Adrenal gland (tissue), 5 donors: Measurements from ENCODE around the gene IQSEC3.

Experiments used
- POLR2A ChIP-seq, 2 donors: fragments of 450-650 bp; IDR thresholded peaks; one replicate each; pipeline ENCODE4 v1.6.1; 2017; ENCODE audit warnings: antibody characterized with exemption in 2 of 2, mild to moderate bottlenecking in 2 of 2, moderate library complexity in 1 of 2
- TF ChIP-seq, protein P1 (sequence below), 6 experiments: fragments of 450-650 bp in 4 of 6; fragments of 200-600 bp in 2 of 6; sonication (generic) in 1 of 6; IDR thresholded peaks; 1 replicate in 5 of 6; 2 replicates in 1 of 6; pipeline versions ENCODE4 v1.5.1 to v1.8.0; 2016 to 2021; ENCODE audit warnings: antibody characterized with exemption in 6 of 6, mild to moderate bottlenecking in 2 of 6, moderate library complexity in 1 of 6
- donor health status: DM: no; HTN: no; CAD: no.

DNA sequence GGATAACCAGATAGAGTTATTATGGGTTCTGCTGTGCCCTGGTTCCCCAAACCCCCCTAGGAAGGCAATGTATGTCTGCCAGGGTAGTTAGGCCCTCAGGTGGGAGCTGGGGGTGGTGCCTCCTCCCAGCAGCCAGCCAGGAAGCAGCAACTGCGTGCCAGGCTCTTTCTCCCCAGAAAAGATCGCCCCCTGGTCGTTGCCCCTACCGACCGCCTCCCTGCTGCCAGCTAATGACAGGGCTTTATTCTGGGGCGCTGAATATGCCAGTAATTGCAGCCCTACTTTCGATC, 36.3 kb downstream of the IQSEC3 start:
- TF ChIP-seq, protein P1, sequence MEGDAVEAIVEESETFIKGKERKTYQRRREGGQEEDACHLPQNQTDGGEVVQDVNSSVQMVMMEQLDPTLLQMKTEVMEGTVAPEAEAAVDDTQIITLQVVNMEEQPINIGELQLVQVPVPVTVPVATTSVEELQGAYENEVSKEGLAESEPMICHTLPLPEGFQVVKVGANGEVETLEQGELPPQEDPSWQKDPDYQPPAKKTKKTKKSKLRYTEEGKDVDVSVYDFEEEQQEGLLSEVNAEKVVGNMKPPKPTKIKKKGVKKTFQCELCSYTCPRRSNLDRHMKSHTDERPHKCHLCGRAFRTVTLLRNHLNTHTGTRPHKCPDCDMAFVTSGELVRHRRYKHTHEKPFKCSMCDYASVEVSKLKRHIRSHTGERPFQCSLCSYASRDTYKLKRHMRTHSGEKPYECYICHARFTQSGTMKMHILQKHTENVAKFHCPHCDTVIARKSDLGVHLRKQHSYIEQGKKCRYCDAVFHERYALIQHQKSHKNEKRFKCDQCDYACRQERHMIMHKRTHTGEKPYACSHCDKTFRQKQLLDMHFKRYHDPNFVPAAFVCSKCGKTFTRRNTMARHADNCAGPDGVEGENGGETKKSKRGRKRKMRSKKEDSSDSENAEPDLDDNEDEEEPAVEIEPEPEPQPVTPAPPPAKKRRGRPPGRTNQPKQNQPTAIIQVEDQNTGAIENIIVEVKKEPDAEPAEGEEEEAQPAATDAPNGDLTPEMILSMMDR (IDR thresholded peaks at IDR 0.05): no peak
- TF ChIP-seq POLR2A (IDR thresholded peaks at IDR 0.05): no peak
